ENCODE measurements around the gene ZNF407.

GRCh38 chr18:74862094-74862493 lies 264.4 kb downstream of the ZNF407 start:
- TF ChIP-seq, protein P1, sequence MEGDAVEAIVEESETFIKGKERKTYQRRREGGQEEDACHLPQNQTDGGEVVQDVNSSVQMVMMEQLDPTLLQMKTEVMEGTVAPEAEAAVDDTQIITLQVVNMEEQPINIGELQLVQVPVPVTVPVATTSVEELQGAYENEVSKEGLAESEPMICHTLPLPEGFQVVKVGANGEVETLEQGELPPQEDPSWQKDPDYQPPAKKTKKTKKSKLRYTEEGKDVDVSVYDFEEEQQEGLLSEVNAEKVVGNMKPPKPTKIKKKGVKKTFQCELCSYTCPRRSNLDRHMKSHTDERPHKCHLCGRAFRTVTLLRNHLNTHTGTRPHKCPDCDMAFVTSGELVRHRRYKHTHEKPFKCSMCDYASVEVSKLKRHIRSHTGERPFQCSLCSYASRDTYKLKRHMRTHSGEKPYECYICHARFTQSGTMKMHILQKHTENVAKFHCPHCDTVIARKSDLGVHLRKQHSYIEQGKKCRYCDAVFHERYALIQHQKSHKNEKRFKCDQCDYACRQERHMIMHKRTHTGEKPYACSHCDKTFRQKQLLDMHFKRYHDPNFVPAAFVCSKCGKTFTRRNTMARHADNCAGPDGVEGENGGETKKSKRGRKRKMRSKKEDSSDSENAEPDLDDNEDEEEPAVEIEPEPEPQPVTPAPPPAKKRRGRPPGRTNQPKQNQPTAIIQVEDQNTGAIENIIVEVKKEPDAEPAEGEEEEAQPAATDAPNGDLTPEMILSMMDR (conservative IDR thresholded peaks at IDR 0.05; ENCODE audit: low read depth, low read length) = no peak
- no peak for TF ChIP-seq EZH2 (IDR thresholded peaks at IDR 0.05; ENCODE audit: borderline replicate concordance, low read depth, low read length, poor library complexity, severe bottlenecking)

Measured in A673 (cell line).